GM21515 (cell line): ENCODE measurements around the gene PDP2.
A peak's percentile ranks its signal among the peaks of the same experiment; 100 is the strongest.

Source experiments
- ATAC-seq: cut with Tn5 transposase; IDR thresholded peaks from one replicate; pipeline ENCODE4 v1.9.1; 2021; ENCODE audit not compliant: unreplicated experiment

PDP2 gene, protein sequence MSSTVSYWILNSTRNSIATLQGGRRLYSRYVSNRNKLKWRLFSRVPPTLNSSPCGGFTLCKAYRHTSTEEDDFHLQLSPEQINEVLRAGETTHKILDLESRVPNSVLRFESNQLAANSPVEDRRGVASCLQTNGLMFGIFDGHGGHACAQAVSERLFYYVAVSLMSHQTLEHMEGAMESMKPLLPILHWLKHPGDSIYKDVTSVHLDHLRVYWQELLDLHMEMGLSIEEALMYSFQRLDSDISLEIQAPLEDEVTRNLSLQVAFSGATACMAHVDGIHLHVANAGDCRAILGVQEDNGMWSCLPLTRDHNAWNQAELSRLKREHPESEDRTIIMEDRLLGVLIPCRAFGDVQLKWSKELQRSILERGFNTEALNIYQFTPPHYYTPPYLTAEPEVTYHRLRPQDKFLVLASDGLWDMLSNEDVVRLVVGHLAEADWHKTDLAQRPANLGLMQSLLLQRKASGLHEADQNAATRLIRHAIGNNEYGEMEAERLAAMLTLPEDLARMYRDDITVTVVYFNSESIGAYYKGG

DNA sequence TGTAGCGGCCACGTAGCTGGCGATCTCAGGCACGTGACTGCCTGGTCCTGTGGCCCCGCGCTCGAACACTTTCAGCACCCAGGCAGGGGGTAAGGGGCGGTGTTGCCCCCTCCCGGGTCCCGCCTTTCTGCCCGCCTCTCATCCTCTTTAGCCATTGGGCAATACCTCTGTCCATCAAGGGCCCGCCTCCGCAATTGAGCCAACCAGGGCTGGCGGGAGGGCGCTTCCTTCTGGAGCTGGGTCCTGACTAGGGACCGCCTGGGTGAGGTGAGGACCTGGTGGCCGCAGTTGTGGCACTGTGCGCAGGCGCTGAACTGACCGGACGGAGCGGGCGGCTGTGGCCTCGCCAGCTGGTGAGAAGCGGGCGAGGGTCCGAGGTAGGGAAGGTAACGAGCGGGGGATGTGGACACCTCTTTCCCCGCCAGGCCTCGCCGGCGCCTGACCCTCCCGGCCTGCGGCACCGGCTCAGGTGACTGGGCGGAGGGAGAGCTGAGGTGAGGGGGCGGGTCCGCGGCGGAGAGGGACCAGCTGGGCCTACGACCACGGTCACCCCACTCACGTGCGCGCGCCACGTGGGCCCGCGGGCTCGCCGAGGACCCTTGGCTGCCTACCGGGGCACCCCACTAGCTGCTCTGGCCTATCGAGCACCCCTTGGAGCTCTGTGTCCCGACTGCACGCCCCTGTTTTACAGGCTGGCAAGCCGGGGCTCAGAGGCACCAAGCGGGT lies at the start of gene PDP2:
Gene PDP2 (plus strand): TSS at position 228 of the 726 bp plus-strand sequence. CDS start 3,770 bp downstream, outside the sequence.
- peak; percentile 92 for ATAC-seq

DNA sequence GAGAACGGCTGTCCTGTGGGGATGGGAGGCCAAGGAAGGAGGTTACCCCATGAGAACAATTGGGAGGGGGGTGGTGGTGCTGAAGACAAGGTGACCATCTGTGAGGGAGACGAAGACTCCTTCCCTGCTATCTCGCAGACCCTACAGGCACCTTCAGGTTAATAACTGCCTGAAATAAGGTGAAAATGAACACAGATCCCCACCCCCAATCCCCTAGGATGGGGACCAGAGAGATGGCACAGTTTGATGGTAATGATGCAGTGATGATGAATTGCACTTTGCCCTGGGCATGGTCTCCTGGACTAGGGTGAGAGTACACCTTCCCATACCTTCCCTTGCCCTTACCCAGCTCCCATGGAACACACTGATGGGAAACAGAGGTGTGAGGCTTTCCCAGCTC lies 48.1 kb upstream of the PDP2 start:
- no peak for ATAC-seq

DNA sequence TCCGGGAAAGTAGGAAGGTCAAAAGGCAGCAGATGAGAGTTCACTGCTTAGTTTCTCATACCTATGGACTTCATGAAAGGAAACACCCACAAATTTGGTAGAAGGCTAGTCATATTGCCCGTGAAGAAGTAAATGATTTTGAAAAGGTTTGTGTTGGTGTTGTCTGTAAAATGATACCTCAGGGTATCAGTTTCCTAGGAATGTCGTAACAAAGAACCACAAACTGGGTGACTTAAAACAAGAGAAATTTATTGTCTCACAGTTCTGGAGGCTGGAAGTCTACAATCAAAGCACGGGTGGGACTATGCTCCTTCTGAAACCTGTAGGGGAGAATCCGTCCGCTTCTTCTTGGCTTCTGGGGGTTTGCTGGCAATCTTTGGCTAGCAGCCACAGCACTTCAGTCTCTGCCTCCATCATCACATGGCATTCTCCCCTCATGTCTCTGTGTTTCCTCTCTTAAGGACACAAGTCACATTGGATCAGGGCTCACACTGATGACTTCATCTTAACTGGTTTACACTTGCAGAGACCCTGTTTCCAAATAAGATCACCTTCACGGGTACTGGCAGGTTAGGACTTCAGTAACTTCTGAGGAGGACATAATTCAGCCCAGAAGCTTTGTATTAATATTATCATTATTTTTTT lies 47.5 kb upstream of the PDP2 start:
- ATAC-seq, result no peak

DNA sequence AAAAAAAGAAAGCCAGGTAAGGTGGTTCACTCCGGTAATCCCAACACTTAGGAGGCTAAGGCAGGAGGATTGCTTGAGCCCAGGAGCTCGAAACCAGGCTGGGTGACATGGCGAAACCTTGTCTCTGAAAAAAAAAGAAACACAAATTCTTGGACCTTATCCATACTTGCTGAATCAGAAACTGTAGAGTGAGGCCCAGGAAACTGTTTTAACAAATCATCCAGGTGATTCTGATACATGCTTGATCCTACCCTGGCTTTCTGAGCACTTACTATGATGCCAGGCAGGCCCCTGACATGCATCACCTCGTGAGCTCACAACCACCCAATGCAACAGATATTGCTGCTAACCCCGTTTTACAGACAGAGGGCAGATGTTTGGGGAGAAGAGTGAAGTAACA lies 45.6 kb upstream of the PDP2 start:
- ATAC-seq, result no peak

DNA sequence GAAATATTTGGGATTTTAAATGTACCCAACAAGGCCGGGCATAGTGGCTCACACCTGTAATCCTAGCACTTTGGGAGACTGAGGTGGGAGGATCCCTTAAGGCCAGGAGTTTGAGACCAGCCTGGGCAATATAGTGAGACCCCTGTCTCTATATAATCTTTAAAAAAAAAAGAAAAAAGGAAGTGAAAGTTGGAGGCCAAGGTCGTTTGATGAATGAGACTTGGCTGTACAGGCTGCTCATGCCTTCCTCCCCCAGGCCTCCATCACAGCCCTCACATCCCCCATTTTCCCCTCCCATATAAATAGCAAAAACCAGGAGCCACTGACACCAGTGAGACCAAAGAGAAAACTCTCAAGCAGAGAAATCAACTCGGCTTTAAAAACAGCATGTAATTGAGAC lies 39.4 kb upstream of the PDP2 start:
- ATAC-seq, result no peak

DNA sequence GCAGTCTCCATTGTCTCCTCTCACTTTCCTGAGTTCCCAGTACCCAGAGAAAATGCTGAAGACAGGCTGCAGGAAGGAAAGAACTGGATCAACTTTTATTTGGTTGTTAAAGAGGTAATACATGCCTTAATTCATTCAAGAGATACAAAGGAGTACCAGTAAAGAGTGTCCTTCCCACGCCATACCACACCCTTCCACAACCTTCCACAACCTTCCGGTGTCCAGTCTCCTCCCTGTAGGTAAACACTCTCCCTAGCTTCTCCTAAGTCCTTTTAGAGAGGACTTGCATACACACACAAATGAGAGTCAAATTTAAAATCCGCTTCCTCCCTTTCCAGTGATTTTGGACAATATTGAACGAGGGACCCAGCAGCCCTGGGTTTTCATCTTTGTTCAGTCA lies 38.9 kb upstream of the PDP2 start:
- no peak for ATAC-seq

DNA sequence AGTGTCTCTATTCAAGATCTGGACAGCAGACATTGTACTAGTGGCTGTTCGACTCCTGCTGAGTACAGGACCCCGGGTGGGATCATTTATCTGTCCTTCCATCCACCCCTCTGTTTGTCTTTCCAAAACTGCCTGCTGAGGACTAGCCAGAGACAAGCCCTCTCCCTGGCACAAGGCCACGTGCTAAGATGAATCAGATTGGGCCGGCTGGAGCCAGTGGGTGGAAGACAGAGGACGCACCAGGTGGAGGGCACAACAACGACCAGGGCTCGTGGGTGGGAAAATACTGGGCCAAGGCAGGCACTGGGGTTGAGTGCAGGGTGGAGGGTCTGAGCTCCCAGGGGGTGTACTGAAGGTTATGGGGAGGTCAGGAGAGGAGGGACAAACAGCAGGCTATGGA lies 37.5 kb upstream of the PDP2 start:
- ATAC-seq, result no peak

DNA sequence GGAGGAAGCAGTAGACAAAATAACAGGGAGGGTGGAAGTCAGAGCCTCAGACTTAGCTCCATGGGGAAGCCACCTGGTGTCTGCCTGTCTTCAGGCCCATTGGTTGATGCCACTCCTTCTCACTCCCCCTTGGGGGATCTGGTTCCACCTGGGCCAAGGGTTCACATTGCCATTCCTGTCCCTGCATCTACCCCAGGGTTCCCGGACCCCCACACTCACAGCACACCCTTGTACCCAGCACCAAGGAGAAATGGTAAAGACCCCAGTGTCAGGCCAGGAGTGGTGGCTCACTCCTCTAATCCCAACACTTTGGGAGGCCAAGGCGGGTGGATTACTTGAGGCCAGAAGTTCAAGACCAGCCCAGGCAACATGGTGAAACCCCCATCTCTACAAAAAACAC lies 37.1 kb upstream of the PDP2 start:
- ATAC-seq, result no peak

DNA sequence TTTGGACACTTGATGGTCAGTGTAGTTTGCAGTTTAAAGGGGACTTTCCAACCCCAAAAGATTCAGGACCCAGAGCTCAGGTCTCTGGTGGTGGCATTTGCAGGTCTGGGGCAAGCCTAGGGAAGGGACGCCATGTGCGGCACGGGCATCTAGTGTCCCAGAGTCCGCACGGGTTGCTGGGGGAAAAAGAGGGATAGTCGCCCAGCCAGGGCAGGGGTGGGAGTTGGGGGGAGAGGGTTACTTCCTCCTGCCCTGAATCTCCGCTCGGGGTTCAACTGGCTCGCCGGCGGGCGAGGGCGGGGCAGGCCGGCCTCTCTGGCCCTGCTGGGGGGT lies 36.3 kb upstream of the PDP2 start:
- no peak for ATAC-seq

DNA sequence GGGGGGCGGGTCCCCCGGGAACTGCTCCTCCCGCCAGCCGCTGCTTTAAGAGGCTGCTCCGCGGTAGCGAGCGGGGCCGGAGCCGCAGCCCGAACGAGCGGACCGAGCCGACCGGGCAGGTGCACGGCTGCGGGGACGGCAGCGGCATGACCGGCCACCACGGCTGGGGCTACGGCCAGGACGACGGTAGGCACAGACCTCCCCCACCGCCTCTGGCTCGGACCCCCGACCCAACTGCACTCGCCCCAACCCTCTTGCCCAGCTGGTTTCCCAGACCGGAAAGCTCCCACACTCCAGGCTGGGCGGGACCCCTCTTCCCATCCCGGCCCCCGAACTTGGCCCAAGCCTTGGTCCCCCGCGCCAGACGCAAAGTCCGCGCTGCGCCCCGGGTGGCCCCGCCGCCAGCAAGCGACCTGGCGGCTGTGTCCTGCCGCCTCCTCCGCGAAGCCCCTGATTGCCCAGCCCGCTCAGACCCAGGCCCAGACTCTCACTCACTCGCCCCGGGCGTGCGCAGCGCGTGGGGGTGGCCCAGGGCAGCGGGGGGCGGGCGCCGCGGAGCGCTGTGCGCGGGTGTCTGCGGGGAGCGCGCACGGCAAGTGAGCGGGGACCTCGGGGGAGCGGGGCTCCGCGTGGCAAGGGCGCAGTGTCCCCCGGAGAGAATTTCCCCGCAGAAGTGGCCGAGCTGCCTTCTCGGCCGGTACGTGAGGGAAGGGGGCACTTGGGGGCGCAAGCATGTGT lies 35.8 kb upstream of the PDP2 start, which contains the start of gene CA7:
Gene CA7 (plus strand): TSS at position 73 of the 738 bp plus-strand sequence. CDS start 74 bp downstream, at position 147.
- ATAC-seq, result no peak

DNA sequence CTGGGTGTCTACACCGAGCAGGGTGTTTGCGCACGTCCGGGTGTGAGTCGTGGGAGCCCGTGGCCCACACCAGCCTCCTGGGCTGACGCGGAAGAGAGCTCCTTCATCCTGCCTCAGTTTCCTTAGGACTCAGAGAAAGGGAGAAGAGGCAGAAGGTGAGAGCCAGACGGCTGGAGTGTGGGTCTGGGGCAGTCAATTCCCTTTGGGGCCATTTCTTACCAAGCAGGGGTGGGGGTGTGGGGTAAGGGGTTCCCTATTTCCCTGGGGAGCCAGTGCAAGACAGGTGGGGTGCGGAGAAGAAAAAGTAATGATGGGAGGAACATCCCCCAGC lies 35.3 kb upstream of the PDP2 start:
- ATAC-seq, result no peak

DNA sequence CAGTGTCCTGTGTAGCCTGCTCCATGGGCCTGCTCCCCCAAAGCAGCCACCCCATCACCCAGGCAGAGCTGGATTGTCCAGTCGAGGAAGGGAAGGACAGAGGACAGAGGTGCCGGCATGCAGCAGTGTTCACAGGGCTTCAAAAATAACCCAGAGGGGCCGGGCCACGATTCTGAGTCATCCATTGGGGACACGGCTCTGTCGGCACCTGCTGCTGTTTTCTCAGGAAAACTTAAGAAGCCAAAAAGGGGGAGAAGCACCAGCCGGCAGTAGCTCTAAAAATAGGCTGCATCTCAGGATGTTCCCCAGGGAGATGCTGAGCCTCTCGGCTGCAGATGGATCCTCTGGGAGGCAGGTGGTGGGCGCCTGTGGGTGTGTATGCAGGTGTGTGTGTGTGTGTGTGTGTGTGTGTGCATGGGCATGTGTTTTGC lies 34.5 kb upstream of the PDP2 start:
- no peak for ATAC-seq

DNA sequence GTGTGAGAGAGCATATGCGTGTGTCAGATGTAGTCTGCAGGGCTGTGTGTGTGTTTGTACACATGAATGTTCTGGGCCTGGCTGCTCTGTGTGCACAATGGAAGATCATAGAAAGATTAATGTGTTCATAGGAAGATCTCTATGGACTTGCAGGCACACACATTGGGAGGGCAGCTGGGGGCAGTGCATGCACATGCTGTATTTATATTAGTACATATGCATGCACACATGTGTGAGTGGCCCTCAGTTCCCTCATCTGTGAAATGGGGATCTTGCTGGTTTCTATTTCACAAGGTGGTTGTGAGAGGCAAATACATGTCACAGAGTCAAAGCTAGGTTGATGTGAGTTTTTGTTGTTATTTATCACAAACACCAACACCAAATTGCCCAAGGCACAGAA lies 34.0 kb upstream of the PDP2 start:
- ATAC-seq, result no peak

DNA sequence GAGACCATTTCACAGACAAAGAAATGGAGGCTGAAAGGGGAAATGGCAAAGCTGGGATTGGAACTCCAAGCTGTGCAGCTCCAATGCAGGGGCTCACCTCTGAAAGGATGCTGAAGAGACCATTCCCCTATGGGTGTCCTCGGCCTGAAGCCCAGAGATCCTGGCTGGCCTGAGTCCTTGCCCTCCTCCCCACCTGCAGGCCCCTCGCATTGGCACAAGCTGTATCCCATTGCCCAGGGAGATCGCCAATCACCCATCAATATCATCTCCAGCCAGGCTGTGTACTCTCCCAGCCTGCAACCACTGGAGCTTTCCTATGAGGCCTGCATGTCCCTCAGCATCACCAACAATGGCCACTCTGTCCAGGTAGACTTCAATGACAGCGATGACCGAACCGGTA lies 33.5 kb upstream of the PDP2 start:
- ATAC-seq, result no peak

DNA sequence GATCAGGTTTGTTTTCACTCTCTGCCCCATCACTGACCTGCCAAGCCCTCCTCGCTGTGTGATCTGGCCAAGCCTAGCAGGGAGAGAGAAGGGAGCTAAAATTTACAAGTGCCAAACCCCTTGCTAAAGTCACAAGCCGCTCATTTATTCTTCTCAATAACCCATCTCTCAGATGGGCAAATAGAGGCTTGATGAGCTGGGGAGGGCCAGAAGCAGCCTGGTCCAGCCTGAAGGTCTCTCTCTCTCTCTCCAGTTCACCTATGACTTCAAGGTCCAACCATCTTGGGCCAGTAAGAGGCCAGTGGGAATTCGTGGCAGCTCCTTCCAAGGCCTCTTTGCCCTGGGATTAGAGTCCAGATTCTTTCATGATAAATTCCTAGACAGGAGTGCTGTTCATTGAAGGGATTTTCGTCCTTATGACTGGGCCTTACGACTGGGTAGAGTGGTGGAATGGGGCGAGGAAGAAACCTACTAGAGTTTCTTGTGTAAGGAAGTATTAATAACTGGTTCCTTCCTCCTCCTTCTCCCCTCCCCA lies 32.7 kb upstream of the PDP2 start:
- no peak for ATAC-seq

DNA sequence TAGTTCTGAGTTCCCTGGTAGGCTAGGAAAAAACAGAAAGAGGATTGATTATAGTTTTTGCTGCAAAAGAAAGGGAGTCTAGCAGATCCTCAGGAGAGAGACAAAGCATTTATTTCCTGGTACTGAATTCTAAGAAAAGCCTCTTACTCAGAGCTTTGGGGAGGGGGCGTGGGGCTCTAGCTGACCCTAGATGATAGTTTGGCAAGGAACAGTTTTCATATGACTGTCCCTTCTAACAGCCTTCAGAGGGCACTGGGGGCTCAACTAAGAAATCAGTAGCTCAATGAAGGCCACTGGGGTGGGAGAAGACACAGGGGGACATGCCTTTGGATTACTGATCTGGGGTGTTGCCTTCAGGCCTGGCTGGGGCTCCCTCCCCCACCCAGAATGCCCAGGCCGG lies 32.1 kb upstream of the PDP2 start:
- no peak for ATAC-seq

DNA sequence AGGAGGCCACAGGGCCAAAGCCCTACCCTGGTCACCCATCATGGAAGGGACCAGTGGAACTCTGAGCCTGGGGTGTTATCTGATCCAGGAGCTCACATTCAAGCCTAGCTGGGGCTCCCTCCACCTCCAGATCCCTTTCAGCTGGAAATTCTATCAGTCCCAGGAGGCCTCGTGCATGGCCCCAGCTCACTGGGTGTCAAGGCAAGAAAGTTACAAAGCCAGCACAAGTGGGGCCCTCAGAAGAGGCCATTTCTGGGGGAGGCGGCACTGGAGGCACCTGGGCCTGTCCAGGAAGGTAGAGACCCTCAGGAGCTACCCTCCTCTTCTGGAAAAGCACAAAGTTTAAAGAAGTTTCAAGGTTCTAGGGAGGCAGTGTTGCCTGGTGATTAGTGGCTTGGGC lies 31.3 kb upstream of the PDP2 start:
- no peak for ATAC-seq

DNA sequence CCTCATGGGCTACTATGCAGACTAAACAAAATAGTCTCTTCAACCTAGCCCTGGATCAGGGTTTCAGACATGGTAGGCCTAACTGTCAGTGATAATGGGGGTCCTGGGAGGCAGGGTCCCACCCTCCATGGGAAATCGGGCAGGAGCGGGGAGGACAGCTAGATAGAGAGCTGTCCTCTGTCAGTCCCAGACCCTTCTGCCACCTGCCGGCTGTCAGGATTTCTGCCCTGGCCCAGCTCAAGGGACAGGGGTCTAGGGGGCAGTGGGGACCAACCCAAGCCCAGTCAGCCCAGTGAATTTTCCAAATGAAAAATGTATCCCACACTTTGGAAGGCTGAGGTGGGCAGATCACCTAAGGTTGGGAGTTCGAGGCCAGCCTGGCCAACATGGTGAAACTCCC lies 30.8 kb upstream of the PDP2 start:
- no peak for ATAC-seq

DNA sequence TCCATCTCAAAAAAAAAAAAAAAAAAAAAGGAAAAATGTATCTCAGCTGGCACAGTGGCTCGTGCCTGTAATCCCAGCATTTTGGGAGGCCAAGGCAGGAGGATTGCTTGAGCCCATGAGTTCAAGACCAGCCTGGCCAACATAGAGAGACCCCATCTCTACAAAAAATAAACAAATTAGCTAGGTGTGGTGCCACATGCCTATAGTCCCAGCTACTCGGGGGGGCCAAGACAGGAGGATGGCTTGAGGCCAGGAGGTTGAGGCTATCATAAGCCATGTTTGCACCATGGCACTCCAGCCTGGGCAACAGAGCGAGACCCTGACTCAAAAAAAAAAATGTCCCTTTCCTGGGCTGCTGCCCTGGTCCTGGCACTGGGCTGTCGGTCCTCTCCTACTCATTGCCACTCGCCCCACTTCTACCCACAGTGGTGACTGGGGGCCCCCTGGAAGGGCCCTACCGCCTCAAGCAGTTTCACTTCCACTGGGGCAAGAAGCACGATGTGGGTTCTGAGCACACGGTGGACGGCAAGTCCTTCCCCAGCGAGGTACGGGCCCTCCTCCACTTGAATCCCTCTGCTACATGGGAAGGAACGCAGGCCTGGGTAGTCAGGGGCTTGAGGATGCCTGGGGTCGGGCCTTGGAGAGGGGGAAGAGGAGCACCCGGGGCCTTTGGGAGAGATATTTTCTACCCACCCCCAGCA lies 30.1 kb upstream of the PDP2 start:
- ATAC-seq, result no peak
